Activated naive CD8-positive, alpha-beta T cell treated with anti-CD3 and anti-CD28 coated beads, Interleukin-2, amount 50 U/mL, for 24 hours (primary cell): ENCODE results near the gene PPP6R1.
A peak's percentile ranks its signal among the peaks of the same experiment; 100 is the strongest.

ENCODE experiments used
- ATAC-seq: fragments of 150-1000 bp; cut with Tn5 transposase; one replicate; pipeline ENCODE4 v1.10.0; 2021
- DNase-seq: peaks from one replicate; pipeline ENCODE4 v3.0.0; 2021
- H3K27ac Mint-ChIP-seq: one replicate; pipeline ENCODE4 v1.8.0; 2021; ENCODE audit warnings: mild to moderate bottlenecking, mixed read lengths
- H3K27me3 Mint-ChIP-seq: one replicate; pipeline ENCODE4 v1.8.0; 2021; ENCODE audit warnings: mixed read lengths
- H3K36me3 Mint-ChIP-seq: one replicate; pipeline ENCODE4 v1.8.0; 2021; ENCODE audit warnings: low read depth, mixed read lengths
- H3K4me1 Mint-ChIP-seq: one replicate; pipeline ENCODE4 v1.8.0; 2021; ENCODE audit warnings: mixed read lengths
- H3K4me3 Mint-ChIP-seq: one replicate; pipeline ENCODE4 v1.8.0; 2021; ENCODE audit warnings: mild to moderate bottlenecking, moderate library complexity, mixed read lengths
- H3K9me3 Mint-ChIP-seq: one replicate; pipeline ENCODE4 v1.8.0; 2021; ENCODE audit warnings: mixed read lengths

The PPP6R1 gene, protein sequence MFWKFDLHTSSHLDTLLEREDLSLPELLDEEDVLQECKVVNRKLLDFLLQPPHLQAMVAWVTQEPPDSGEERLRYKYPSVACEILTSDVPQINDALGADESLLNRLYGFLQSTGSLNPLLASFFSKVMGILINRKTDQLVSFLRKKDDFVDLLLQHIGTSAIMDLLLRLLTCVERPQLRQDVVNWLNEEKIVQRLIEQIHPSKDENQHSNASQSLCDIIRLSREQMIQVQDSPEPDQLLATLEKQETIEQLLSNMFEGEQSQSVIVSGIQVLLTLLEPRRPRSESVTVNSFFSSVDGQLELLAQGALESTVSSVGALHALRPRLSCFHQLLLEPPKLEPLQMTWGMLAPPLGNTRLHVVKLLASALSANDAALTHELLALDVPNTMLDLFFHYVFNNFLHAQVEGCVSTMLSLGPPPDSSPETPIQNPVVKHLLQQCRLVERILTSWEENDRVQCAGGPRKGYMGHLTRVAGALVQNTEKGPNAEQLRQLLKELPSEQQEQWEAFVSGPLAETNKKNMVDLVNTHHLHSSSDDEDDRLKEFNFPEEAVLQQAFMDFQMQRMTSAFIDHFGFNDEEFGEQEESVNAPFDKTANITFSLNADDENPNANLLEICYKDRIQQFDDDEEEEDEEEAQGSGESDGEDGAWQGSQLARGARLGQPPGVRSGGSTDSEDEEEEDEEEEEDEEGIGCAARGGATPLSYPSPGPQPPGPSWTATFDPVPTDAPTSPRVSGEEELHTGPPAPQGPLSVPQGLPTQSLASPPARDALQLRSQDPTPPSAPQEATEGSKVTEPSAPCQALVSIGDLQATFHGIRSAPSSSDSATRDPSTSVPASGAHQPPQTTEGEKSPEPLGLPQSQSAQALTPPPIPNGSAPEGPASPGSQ

DNA sequence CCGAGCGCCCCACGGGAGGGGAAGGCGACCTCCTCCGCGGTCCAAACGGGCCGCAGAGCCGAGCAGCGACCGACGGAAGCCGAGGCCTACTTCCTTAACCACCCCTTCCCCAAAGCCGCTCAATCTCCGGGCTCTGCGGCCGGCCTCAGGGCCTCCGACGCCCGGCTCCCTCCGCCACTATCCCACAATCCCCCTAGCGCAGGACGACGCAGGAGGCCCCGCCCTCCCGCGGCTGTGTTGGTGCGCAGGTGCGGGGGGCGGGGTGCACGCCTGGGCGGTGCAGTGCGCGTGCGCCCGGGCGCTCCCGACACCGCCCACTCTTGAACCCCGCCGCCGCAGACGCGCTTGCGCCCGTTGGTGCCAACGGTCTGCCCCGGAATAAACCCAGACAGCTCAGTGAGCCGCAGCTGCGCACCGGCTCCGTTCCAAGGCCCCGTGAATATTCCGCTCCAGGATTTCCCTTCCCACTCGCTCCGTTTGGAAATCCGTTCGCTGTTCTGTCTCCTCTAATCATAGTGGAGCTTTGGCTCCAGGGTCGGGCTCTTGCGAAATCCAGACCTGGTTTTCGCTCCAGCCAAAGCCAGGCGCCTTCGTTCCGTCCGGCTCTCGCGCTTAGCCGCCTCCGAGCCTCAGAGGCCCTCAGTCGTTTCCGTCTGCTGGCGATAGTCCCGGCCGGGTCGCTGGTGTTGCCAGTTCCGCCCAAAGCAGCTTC, at the start of gene PPP6R1:
Gene PPP6R1 (minus strand): TSS at position 190 of the 712 bp plus-strand sequence. CDS start 11,914 bp downstream, outside the sequence.
- no peaks in the 10 kb centered on the region for H3K27me3 Mint-ChIP-seq
- peak; percentile 96 for DNase-seq
- H3K4me1 Mint-ChIP-seq: peaks cover 44% of the 10 kb centered on the region
- no peaks in the 10 kb centered on the region for H3K9me3 Mint-ChIP-seq
- peak within 1 kb of the TSS; percentile 95 for H3K4me3 Mint-ChIP-seq
- peaks cover 36% of the 10 kb centered on the region for H3K36me3 Mint-ChIP-seq
- peak within 1 kb of the TSS; percentile 99 for H3K27ac Mint-ChIP-seq
- ATAC-seq: peak; percentile 71

DNA sequence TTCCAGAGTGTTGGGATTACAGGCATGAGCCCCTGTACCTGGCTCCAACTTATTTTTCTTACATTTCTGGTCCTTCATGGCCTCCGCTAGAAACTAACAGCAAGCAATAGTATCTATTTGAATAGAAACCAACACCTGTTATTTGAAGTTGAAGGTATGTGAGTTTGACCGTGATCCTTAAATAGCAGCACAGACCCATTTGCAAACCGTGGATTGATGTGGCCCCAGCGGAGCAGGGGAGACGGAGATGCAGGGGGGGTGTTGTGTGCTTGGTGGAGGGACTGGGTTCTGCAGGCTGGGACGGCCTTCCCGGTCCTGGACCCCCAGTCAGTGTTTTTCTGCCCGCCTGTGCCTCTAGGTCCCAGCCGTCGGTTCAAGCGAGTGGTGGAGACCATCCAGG, 49.5 kb upstream of the PPP6R1 start:
- H3K4me1 Mint-ChIP-seq: peaks cover 3% of the 10 kb centered on the region
- H3K9me3 Mint-ChIP-seq: no peaks in the 10 kb centered on the region
- H3K27me3 Mint-ChIP-seq: no peaks in the 10 kb centered on the region
- no peak for DNase-seq
- no peak overlapping the region for H3K4me3 Mint-ChIP-seq
- peaks cover 2% of the 10 kb centered on the region for H3K36me3 Mint-ChIP-seq
- H3K27ac Mint-ChIP-seq: no peak overlapping the region
- ATAC-seq: no peak

DNA sequence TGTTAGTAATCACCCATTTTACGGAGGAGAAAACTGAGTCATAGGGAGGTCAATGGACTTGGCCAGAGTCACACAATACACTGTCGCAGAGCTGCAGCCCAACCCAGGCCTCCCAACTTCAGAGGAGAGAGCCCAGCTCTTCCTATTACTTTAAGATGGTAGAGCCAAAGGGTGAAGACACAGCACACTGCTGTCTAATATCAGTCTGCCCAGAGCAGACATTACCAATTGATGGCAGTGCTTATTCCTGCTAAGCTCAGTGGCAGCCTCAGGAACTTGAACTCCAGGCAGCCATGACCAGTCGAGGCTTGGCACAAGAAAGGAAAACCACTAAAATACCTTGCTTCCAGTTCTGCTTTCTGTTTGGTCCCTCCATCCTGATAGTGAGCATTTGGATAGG, 47.9 kb upstream of the PPP6R1 start:
- ATAC-seq (no peak), DNase-seq (no peak)
- Mint-ChIP-seq H3K27ac (no peak overlapping the region), H3K4me3 (no peak overlapping the region), H3K27me3 (no peaks in the 10 kb centered on the region), H3K9me3 (no peaks in the 10 kb centered on the region), H3K4me1 (peaks cover 7% of the 10 kb centered on the region), H3K36me3 (peaks cover 2% of the 10 kb centered on the region)

DNA sequence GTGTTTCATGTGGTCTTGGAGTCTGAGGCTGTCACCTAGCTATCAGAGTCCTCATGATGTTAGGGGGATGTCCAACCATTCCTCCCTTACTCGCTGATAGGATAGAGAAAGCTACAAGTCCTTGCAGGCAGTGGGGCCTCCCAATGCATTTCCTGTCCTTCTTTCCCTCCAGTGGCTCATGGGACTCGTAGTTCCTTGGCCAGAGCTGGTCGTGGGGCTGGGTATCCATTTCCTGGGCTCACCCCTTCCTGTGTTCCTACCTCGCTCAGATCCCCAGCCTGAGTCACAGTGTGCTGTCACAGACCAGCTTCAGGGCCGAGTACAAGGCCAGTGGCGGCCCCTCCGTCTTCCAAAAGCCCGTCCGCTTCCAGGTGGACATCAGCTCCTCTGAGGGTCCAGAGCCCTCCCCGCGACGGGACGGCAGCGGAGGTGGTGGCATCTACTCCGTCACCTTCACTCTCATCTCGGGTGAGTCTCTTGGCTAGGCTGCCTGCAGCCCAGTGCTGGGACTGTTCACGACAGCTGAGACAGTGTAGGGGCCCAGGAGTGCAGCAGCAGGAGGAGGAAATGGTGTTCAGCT, 47.3 kb upstream of the PPP6R1 start:
- Mint-ChIP-seq H3K27ac (no peak overlapping the region), H3K27me3 (no peaks in the 10 kb centered on the region), H3K4me3 (no peak overlapping the region), H3K9me3 (no peaks in the 10 kb centered on the region), H3K4me1 (peaks cover 13% of the 10 kb centered on the region), H3K36me3 (peaks cover 2% of the 10 kb centered on the region)
- no peak for ATAC-seq
- no peak for DNase-seq

DNA sequence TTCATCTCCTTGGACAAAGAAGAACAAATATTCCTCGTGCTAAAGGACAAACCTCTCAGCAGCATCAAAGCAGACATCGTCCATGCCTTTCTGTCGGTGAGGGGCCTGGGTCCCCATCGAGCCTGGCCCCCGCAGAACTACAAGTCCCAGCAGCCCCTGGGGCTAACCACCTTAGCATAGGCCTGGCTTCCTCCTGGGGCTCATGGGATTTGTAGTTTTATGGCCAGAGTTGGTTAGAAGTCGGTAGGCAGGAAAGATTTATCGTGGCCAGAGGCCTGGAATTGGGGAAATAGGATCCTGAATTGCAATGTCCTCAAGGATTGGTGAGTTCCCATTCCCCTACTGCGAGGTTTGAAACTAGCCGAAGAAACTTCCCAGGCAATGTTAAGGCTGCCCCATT, 46.7 kb upstream of the PPP6R1 start:
- no peak overlapping the region for H3K4me3 Mint-ChIP-seq
- no peak overlapping the region for H3K27ac Mint-ChIP-seq
- peaks cover 2% of the 10 kb centered on the region for H3K36me3 Mint-ChIP-seq
- ATAC-seq: peak; percentile 57
- peak; percentile 36 for DNase-seq
- H3K4me1 Mint-ChIP-seq: peaks cover 13% of the 10 kb centered on the region
- H3K27me3 Mint-ChIP-seq: no peaks in the 10 kb centered on the region
- H3K9me3 Mint-ChIP-seq: no peaks in the 10 kb centered on the region

DNA sequence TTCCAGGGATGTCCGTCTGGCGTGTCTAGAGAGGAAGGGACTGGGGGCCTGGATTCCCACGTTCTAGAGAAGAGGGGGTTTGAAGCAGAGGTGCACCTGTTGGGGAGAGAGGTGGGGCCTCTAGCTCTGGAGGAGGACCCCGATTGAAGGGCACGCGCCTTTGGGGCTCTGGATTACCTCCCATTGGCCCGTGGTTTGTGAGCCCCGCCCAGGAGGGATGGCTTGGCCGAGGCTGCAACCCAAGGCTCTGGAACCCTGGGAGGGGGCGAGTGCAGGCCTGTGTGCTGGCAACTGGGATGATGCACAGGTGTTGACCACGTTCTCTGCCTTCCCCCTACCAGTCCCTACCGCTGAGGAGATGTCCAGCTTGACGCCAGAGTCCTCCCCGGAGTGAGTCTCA, 46.2 kb upstream of the PPP6R1 start:
- no peaks in the 10 kb centered on the region for H3K9me3 Mint-ChIP-seq
- DNase-seq (no peak), ATAC-seq (no peak)
- H3K4me1 Mint-ChIP-seq: peaks cover 13% of the 10 kb centered on the region
- peaks cover 2% of the 10 kb centered on the region for H3K36me3 Mint-ChIP-seq
- H3K27ac Mint-ChIP-seq: no peak overlapping the region
- no peak overlapping the region for H3K4me3 Mint-ChIP-seq
- H3K27me3 Mint-ChIP-seq: no peaks in the 10 kb centered on the region

DNA sequence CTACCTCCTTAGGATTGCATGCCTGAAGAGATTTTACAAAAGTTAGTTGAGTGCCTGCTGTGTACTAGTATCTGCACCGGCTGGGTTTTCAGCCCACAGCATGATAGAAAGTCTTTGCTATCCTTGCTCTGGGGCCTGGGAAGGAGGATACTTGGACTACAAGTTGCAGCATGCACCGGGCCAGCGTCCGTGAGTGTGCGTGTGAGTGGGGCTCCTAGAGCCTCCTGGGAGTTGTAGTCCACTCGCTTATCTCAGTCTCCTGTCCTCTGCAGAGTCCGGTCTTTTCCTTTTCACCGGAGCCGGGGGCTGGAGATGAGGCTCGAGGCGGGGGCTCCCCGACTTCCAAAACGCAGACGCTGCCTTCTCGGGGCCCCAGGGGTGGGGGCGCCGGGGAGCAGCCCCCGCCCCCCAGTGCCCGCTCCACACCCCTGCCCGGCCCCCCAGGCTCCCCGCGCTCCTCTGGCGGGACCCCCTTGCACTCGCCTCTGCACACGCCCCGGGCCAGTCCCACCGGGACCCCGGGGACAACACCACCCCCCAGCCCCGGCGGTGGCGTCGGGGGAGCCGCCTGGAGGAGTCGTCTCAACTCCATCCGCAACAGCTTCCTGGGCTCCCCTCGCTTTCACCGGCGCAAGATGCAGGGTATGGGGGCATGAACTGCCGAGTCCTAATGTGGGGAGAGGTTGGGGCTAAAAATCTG, 45.6 kb upstream of the PPP6R1 start:
- H3K4me3 Mint-ChIP-seq: no peak overlapping the region
- no peaks in the 10 kb centered on the region for H3K9me3 Mint-ChIP-seq
- peaks cover 13% of the 10 kb centered on the region for H3K4me1 Mint-ChIP-seq
- peak; percentile 51 for ATAC-seq
- H3K27me3 Mint-ChIP-seq: no peaks in the 10 kb centered on the region
- DNase-seq: peak; percentile 30
- peaks cover 2% of the 10 kb centered on the region for H3K36me3 Mint-ChIP-seq
- H3K27ac Mint-ChIP-seq: no peak overlapping the region

DNA sequence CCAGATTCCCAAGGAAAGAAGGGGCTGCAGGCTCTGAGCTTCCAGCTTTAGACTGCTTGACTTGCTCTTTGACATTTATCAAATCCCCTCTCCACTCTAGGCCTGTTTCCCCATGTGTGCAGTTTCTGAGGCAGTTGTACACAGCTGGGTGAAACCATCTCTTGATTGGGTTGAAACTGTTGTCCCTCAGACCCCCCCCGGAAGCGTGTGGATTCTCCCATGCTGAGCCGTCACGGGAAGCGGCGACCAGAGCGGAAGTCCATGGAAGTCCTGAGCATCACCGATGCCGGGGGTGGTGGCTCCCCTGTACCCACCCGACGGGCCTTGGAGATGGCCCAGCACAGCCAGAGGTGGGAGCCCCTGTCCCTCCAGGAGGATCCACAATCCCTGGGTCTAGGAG, 44.7 kb upstream of the PPP6R1 start:
- H3K9me3 Mint-ChIP-seq: no peaks in the 10 kb centered on the region
- peaks cover 13% of the 10 kb centered on the region for H3K4me1 Mint-ChIP-seq
- no peak overlapping the region for H3K4me3 Mint-ChIP-seq
- H3K27me3 Mint-ChIP-seq: no peaks in the 10 kb centered on the region
- no peak overlapping the region for H3K27ac Mint-ChIP-seq
- ATAC-seq (no peak), DNase-seq (no peak)
- H3K36me3 Mint-ChIP-seq: peaks cover 2% of the 10 kb centered on the region

DNA sequence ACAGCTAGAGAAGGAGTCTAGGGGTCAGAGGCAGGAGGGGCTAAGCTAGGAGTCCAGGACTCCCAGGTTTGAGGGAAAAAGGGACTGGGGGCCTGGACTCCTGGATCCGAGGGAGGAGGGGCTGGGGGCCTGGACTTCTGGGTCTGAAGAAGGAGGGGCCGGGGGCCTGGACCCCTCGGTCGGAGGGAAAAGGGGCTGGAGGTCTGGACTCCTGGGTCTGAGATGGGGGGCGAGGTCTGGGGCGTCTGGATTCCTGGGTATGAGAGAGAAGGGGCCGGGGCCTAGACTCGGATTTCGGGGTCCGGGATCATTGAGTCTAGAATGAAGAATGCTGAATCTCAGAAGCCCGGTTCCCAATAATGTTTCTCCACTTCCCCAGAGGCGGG, 43.5 kb upstream of the PPP6R1 start:
- H3K36me3 Mint-ChIP-seq: peaks cover 2% of the 10 kb centered on the region

DNA sequence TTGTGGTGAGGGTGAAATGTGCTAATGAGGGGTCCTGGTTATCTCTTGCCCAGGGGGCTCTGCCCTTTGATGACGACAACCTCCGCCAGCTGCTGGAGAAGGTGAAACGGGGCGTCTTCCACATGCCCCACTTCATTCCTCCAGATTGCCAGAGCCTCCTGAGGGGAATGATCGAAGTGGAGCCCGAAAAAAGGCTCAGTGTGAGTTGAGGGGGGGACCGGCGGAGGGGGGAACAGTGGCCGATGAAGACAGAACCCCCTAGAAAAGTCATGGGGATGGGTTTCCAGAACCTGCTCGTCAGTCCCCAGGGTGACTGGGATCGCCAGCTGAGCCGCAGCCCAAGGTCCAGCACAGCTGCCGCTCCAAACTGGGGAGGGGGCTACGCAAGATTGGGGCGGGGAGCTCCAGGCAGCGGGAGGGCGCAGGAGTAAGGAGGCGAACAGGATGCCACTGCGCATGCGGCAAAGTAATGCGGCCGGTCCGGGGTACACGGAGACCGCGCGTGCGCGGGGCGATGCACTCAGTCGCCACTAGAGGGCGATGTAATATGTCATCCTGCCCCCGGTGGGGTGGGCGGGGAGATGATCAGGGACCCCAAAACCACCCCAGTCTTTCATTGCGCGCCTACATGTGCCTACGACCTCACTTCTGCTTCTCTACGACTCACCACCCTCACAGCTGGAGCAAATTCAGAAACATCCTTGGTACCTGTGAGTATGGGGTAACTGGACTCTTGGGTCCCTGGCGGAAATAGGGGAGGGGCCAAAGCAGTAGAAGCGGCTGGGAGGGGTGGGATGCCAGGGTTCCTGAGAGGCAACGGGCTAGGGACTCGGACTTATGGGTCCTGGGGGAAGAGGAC, 42.9 kb upstream of the PPP6R1 start:
- peak overlapping the region; percentile 80 for H3K4me3 Mint-ChIP-seq
- DNase-seq: peak; percentile 99
- no peaks in the 10 kb centered on the region for H3K9me3 Mint-ChIP-seq
- peak overlapping the region; percentile 89 for H3K27ac Mint-ChIP-seq
- peaks cover 13% of the 10 kb centered on the region for H3K4me1 Mint-ChIP-seq
- H3K36me3 Mint-ChIP-seq: peaks cover 2% of the 10 kb centered on the region
- ATAC-seq: peak; percentile 90
- no peaks in the 10 kb centered on the region for H3K27me3 Mint-ChIP-seq

More for the DNA sequence above, 43.5 kb upstream of the PPP6R1 start:
- H3K4me3 Mint-ChIP-seq: peak overlapping the region; percentile 80
- H3K27me3 Mint-ChIP-seq: no peaks in the 10 kb centered on the region
- ATAC-seq: no peak
- peaks cover 13% of the 10 kb centered on the region for H3K4me1 Mint-ChIP-seq
- H3K27ac Mint-ChIP-seq: peak overlapping the region; percentile 89
- no peak for DNase-seq
- H3K9me3 Mint-ChIP-seq: no peaks in the 10 kb centered on the region

DNA sequence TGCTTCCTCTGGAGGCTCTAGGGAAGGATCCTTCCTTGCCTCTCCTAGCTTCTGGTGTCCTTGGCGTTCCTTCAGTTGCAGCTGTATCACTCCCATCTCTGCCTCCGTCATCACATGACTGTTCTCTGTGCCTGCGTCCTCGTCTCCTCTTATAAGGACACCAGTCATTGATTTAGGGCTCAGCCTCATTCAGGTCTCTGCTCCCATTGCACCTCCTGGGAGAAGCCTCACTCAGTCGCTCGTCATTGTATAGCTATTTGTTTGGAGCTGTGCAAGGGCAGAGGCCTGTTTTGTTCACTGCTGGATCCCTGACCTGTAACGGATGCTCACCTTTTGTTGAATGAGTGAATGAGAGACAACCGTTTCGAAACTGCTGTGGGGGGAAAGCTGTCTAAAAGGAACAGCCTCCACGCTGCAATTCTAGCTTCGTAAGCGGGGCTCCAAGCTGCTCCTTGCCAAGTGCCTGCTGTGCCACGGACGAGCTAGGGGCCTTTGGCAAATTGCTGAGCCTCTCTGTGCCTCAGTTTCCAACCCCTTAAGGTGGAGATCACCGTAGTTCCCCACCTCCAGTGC, 42.2 kb upstream of the PPP6R1 start:
- Mint-ChIP-seq H3K4me1 (peaks cover 13% of the 10 kb centered on the region), H3K36me3 (peaks cover 2% of the 10 kb centered on the region), H3K27ac (peak overlapping the region; percentile 89), H3K4me3 (peak overlapping the region; percentile 80), H3K27me3 (no peaks in the 10 kb centered on the region), H3K9me3 (no peaks in the 10 kb centered on the region)
- DNase-seq (no peak), ATAC-seq (no peak)

DNA sequence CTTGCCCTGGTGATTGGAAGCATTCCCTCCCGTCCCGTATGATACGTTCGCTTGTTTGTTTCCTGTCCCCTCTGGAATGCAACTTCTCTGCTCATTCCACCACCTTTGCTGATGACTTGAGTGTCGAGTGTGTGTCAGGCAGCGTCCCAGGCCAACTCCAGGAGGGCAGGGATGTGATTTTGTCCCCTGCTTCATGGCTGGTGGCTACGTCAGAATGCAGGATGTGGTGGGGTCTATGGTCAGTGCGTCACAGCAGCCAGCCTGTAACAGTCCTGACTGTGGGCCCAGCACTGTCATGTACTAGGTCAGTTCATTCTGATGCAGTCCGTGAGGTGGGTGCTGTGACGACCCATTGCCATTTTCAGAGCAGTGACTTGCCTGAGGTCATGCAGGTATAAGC, 41.2 kb upstream of the PPP6R1 start:
- no peaks in the 10 kb centered on the region for H3K9me3 Mint-ChIP-seq
- no peak overlapping the region for H3K4me3 Mint-ChIP-seq
- no peaks in the 10 kb centered on the region for H3K36me3 Mint-ChIP-seq
- no peak for DNase-seq
- no peak overlapping the region for H3K27ac Mint-ChIP-seq
- ATAC-seq: no peak
- H3K4me1 Mint-ChIP-seq: peaks cover 10% of the 10 kb centered on the region
- no peaks in the 10 kb centered on the region for H3K27me3 Mint-ChIP-seq

DNA sequence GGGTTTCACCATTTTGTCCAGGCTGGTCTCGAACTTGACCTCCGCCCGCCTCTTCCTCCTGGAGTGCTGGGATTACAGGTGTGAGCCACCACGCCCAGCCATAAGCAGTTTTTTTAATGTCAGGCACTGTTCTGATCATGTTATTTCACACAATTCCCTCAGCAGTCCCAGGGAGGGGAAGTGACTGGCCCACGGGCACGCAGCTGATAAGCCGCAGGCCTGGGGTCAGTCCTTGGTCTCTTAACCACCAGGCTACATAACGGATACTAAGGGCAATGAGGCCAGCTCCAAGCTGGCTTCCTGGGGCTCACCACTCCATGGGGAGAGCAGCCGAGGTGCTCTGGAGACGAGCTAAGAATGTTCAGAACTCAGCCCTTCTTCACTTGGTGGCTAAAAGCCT, 38.5 kb upstream of the PPP6R1 start:
- H3K4me1 Mint-ChIP-seq: peaks cover 10% of the 10 kb centered on the region
- H3K36me3 Mint-ChIP-seq: no peaks in the 10 kb centered on the region
- no peak overlapping the region for H3K4me3 Mint-ChIP-seq
- H3K27me3 Mint-ChIP-seq: no peaks in the 10 kb centered on the region
- no peaks in the 10 kb centered on the region for H3K9me3 Mint-ChIP-seq
- ATAC-seq: no peak
- H3K27ac Mint-ChIP-seq: no peak overlapping the region
- no peak for DNase-seq
